ENCODE results near the gene FAIM2.

The FAIM2 gene

DNA sequence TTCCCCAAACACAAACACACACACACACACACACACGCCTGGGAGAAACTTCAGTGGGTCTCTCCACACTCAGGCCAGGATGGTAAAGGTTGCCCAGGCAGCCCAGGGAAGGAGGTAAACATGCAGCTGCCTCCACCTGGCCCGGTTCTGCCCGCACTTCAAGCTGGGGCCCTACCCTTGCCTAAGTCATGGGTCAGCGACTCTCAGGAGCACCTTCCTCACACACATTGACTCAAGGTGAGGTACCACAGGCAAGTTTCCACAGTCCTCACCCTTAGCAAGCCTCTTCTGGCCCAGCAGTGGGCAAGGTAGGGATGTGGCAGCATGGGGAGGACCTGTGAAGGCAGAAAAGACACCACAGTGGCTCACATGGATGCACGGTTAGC, 14.1 kb upstream of the FAIM2 start:
- DNase-seq (ENCODE audit: low read depth): no peak

DNA sequence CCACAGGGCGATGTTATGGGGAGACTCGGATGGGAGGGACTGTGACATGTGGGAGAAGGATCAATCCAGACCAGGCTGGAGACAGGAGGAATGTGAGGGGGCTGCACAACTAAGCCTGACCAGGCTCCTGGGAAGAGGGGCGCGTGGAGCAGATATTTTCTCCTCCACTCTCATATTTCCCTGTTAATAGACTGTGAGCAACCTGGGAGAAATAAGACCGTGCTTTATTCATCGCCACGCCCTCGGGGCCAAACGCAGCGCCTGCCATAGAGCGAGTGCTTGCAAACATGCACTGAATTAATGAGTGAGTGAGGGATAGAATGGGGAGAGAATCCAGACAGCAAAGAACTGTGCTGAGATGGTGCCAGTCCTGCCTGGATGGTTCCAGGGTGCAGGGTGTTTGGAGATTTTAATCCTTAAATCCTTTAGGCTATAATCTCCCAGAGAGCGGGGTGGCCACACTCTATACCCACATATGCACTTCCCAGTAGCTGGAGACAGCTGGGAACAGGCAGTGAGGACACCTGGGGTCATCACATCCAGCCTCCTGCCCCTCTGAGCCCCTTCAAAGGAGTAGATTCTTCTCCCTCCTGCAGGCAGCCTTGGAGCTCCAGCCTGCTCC, 13.6 kb upstream of the FAIM2 start:
- no peak for DNase-seq (ENCODE audit: low read depth)

DNA sequence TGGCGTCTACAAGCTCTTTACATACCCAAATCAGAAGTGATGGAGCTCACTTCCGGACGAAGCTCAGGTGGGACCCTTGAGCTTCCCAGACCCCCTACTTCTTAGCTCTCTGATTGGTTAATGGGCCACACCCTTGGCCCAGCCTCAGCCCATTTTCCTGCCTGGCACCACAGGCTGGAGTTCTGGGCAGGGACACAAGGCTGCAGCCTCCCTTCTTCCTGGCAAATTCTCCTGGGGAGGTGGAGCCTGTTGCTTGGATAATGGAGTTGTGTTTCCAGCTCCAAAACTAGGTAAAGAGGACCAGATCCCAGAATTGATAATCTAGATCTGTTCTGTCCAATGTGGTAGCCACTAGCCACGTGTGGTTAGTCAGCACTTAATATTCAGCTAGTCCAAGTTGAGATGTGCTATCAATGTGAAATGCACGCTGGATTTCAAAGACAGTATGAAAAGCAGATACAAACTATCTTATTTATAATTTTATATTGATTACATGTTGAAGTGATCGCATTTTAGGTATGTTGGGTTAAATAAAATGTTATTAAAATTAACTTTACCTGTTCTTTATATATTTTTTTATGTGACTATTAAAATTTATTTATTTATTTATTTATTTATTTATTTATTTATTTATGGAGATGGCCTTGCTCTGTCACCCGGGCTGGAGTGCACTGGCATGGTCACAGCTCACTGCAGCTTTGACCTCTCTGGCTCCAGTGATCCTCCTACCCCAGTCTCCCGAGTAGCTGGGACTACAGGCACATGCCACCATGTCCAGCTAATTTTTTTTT, 12.6 kb upstream of the FAIM2 start:
- DNase-seq (ENCODE audit: low read depth): no peak

DNA sequence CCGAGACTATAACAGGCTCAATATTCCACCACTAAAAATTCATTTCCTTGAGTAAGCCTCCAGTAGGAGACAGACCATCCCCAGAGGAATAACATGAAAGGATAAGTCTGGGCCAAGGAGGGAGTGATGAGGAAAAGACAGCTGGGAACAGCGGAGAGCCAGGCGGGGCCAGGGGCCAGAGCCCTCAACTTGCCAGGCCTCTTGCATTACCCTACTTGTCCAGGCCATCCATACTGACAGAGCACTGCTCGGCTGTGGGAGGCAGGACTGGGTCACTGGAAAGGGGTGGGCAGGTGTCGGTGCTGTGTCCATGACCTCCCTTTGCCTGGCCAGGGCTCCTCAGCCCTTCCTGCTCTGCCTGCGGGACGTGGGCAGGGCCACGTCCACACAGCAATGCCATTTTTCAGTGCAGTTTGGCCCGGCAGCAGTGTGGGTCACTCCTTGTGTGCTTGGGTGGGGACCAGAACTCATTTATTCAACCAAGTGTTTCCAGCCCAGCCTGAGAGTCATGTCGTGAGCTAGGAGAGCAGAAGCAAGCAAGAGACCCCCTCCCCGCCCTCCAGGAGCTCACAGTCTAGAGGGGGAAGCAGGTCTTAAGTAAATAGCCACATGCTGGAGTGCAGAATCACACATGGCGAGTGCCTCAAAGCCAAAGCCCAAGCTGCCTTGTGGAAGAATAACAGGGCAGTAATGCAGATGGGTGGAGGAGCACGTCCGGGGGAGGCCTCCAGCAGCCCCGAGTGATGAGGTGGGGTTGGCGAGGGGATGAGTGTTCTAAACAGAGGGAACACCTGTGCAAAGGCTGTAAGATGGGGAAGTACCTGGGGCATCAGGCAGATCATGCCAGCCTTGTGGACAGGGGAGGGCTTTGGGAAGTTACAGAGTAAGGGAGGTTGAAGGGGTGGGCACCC, 8.9 kb upstream of the FAIM2 start:
- DNase-seq (ENCODE audit: low read depth): no peak

DNA sequence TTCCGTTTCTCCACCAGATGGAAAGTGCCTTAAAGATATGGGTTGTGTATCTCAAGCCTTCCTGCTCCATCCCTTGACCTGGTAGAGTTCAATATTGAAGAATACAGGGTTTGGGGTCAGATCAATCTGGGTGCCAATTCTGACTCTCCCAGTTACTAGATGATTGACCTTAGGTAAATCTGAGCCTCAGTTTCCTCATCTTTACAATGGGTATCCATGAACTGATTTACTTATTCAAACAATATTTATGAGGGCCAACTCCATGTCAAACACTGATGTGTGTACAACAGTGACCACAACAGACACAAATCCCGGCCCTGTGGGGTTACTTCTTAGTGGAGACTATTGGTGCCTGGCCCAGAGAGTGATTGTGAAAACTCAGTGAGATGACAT, 7.5 kb upstream of the FAIM2 start:
- no peak for DNase-seq (ENCODE audit: low read depth)

DNA sequence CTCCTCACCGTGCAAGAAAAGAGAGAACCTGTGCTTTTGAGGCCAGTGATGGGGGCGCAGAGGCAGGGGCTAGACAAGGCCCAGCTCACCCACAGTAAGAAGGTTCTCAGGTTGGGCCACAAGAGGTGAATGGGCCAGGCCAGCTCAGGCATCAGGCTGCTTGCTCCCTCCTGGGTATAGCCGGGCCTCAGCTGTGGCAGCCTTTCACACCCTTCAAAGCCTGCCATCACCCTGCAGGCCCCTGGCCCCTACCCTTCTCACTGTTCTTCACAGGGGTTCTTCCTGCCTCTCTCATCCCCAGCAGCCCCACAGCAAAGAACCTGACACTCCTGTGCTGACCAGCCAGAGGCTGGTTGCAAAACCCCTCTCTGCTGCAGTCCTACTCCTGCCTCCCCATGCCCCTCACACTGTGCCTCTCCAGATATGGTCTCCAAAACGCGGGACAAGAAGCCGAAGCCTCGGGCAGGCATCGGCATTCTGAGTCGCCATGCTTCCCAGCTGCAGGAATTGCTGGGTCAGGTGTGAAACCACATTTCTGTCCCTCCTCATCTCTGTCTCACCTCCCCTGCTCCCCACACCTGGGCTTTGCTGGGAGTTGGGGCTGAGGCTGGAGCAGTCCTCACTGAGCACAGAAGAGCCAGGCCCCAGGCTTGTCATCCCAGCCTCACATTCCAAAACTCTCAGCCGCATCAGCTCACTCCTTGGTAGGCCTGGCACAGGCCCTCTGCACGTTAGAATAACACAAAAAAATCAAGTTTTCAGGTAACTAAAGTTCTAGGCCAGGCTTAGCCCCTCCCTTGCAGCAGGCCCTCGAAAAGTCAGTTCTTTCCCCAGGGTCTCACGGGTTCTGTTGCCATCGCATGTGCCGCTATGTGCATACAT, 6.9 kb upstream of the FAIM2 start:
- no peak for DNase-seq (ENCODE audit: low read depth)

DNA sequence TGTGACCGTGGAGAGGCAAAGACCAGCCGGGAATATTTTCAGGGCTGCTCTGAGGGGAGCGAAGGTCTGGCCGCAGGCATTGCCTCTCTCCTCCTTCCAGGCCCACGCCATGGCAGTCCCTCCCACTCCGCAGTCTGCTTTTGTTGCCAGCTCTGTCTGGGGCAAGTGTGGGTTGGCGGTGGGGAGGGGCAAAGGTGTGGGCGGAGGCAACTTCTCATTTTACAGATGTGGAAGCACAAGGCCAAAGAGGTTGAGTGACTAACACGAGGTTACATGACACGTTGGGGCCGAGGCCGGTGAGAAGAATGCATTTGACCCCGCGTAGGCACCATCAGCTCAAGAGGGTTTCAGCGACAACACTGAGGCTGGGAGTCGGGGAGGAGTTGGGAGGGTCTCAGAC, 6.1 kb upstream of the FAIM2 start:
- DNase-seq (ENCODE audit: low read depth): peak; percentile 29

DNA sequence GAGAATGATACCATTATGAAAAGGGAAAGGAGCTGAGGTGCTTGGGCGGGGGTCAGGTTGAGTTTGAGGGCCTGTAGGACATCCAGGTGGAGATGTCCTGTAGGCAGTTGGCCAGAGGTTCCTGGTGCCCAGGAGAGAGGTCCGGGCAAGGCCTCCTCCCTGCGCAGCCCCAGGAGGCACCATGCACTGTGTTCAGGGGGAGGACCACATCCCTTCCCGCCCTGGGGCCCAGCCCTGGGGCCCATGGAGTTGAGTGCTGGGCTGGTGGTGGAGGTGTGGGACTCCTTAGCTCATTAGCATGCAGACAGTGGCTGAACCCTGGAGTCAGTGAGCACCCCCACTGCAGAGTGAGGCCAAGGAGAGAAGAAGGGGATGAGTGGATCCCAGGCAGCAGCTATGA, 5.7 kb upstream of the FAIM2 start:
- no peak for DNase-seq (ENCODE audit: low read depth)

DNA sequence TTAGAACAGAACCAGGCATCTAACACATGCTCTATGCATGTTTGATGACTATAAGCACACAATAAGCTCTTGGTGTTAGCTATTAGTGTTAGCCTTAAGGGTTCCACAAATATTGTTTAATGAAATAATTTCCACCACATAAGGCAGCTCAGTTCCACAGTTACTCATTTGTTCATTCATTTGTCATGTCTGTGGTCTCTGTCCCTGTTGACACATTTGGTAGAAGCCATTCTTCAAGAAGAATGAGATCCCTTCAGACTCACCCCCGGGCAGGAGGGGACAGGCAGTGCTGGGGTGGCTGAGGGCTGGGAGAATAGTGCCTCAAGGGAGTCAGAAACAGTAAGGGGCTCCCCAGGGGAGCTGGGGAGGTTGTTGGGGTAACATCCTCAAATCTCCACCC, 3.7 kb upstream of the FAIM2 start:
- DNase-seq (ENCODE audit: low read depth): no peak

DNA sequence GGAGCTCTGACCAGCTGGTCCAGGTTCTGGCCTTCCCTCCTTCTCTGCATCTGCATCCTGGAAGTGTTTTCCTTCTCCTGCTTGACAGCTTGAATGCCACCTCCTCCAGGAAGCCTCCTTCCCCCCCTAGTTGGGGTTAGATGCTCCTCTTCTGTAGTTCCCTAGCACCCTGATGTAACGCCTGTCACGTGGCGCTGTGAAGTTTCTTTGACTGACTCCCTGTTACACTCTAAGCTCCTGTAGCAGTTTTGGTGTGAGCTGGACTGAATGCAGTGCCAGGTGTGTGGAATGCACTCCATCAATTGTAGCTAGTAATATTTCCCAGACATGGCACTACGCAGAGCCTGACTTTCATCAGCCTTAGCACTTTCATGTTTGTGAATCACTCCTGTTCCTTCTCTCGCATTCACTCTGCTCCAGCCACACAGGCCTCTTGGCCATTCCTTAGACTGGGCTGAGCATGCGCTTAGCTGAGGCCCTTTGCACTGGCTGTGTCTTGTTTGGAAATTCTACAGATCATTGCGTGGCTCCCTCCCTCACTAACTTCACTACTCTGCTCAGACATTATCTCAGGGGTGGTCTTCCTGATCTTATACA, 2.1 kb upstream of the FAIM2 start:
- no peak for DNase-seq (ENCODE audit: low read depth)

DNA sequence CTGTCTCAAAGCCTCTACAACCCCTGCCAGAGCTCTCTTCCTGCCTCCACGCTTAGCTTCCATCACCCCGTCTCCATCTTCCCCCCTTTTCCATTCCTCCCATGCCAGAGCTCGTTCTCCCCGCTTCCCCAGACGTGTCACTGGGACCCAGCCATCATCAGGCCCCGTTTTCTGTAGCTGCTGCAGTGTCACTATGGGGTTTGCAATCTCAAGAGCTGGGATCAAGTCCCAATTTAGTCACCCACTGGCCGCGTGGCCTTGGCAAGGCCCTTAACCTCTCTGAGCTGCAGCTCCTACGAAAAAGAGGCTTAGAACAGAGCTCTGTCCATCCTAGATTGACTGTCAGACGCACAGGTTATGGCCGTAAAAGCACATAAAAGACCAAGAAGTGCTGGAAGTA, 901 bp upstream of the FAIM2 start:
- no peak for DNase-seq (ENCODE audit: low read depth)

DNA sequence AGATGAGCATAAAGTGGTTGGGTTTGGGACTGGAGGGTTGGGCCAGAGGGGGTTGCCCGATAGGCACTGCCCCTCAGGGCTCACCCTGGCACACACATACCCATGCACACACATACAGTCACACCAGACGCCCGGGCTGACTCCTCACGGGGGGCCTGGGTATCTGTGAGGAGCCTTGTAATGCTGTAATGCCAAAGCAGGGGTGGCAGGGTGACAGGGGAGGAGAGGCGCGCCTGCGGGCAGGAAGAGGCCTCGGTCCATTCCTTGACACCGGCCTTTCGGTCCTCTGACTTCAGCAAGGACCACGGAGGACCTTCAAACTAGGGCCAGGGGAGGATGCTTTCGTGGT, 375 bp downstream of the FAIM2 start:
- DNase-seq (ENCODE audit: low read depth): no peak

DNA sequence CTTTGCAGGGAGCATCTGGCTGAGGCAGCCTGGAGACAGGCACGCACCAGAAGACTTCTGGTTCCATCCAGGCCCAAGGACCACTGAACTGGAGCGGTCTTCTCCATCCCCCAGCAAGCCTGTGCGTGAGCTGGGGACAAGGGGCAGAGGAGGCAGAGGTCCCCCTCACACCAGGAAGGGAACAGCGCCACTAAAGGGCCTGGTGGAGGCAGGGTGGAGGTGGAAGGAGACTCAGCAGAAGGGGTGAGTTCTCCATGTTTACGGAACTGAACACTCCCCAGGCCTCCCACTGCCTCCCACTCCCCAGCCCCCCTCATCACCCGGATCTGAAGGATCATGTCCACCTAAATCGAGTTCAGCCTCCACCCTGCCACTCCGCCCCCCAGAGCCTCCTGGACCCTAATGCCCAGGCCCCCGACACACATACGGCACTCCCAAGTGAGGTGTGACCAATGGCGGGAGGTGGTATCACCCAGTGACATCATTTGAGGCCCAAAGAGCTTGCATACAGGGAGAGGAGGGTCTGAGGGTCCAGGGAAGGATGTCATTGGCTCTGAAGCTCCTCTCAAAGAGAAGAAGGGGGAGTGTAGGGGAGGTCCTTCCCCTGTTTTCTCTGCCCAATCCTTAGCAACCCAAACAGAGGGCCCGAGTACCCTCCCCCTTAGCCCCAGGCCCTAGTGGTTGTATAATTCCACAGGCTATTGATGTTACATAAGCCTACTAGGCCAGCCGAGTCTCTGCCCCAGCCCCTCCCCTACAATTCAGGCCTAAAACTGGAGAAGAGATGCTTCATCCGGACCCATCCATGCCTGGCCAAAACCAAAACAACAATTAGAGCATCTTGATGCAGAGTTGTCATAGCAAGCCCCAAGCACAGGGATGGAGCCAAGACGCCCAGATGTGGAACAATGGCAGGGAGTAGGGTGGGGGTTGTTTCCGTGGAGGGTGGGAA, 1.0 kb downstream of the FAIM2 start:
- DNase-seq (ENCODE audit: low read depth): no peak

DNA sequence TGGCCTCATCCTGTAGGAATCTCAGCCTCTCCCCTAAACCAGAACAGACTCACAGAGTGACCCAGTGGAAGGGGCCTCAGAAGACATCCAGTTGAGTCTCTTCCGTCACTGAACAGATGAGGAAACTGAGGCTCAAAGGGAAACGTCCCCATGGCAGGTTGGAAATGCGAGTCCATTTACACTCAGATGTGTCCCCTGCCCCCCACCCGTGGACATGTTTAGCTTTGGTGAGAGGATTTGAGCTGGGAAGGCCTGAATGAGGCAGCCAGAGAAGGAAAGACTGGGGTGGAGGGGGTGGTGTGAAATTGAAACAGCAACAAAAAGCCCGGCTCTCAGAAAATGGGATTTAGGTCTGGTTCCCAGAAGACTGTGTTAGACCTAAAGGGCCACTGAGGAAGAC, 1.7 kb downstream of the FAIM2 start:
- no peak for DNase-seq (ENCODE audit: low read depth)

DNA sequence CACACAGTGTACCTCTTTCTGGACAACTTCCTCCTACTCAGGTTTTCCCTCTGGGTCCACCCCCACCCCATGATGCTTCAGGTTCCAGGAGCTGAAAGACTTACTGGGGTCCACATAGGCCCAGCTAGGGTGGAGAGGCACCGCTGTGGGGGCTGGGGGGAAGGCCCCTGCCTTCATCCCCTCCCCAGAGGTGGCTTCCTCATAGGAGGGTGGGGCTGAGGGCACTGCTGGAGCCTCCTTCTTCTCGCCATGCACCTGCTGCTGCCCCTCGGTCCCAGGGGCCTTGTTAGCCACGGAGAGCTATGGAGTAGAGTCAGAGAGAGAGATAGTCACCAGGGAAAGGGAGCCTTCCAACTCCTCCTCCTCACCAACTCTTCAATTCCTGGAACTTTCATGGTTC, 2.7 kb downstream of the FAIM2 start:
- DNase-seq (ENCODE audit: low read depth): no peak

DNA sequence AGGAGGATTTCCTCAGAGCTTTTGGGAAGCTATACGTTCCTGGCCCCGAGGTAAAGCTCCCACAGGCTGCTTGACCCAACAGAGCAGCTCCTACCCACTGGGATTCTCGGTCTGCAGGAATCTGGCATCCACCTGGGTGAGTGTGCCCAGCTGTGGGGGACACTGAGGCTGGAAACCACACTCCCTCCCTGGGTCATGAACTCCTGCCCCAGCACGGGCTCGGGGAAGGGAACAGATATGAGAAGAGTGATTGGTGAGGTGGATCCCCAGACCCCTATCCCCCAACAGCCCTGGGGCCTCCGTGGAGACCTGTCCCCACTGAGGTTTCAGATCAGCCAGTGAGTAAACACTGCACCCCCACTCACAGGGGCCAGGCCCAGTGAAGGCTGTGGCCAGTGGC, 3.3 kb downstream of the FAIM2 start:
- no peak for DNase-seq (ENCODE audit: low read depth)

DNA sequence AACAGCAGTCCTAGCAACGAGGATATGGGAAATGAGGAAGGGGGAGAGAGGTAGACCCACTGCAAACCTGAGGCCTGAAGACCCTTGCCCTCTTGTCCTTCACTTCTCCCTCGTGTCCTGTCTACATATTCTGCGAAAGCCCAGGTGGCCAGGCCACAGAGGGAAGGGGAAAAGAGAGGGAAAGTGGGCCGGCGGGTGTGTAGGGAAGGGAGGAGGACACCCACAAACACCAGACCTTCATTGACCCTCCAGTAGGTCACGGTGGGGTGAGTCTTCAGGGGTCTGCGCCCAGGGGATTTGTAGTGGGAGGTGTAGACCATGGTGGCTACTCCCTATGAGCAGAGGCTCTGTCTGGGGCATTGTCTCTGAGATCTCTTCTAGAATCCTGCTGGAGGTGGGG, 3.8 kb downstream of the FAIM2 start:
- no peak for DNase-seq (ENCODE audit: low read depth)

DNA sequence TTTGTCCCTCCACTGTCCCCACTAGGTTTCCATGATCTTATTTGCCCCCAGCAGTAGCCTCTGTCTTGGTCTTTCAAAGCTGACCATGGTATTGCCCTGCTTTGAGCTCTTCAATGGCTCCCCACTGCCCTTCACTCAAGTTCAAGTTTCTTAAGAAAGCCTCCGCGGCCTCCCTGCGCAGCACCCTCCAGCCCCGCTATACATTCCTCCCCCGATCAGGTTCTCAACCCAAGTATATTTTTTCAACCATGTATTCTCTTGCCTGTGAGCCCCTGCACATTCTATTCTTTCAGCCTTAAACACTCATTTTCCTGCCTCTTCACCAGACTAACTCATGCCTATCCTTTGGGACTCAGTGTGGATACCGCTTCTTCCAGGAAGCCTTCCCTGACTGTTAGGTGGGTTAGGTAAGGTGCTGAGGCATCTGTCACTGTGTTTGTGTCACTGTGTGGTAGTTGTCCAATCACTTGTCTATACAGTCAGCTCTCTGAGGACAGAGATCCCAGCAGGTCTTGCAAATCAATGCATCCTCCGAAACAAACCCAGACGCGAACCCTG, 4.3 kb downstream of the FAIM2 start:
- DNase-seq (ENCODE audit: low read depth): no peak

DNA sequence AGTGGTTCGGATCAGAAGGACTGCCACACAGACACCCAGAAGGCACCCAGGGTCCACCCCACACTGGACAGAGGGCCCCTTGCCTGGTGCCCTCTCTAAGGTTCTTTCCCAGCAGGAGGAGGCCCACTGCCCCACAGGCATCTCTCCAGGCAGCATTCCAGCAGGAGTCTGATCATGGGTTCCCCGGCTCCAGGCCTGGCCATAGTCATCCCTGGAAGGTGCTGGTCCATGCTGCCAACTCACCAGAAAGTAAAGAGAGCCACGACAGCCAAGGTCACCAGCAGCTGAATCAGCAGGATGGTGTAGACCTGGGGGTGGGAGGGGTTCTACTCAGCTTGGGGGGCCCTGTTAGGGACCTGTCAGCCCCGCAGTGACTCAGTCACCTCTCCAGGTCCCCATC, 6.4 kb downstream of the FAIM2 start:
- DNase-seq (ENCODE audit: low read depth): no peak

DNA sequence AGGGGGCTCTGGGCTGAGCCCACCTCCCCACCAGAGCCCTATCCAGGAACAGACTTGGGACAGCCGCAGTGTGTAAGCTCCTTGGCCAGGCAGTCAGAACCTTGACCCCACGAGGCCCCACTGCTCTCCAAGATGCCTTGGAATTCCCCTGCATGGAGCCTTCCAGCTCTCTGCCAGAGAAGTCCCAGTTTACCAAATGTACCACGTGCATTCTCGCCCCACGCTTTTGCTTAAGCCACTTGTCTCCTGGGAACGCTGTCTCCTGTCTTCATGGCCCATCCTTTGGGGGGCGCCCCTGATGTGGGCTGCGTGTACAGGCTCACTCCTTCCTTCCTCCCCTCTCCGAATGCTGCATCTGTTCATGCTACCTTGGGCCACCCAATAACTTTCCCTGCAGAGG, 7.9 kb downstream of the FAIM2 start:
- no peak for DNase-seq (ENCODE audit: low read depth)

All from fibroblast of the conjunctiva (primary cell).